Bronchial epithelial cell (primary cell): ENCODE data around the gene TMEM252. TPM values are rescaled to one million over a fixed set of nuclear protein-coding genes. Genes with fewer than 3 reads are reported as not detected.
A peak's percentile ranks its signal among the peaks of the same experiment; 100 is the strongest.

Experiments
- DNase-seq: peaks from one replicate; pipeline ENCODE4 v3.0.0-alpha.2; 2010; ENCODE audit warnings: low read depth
- FAIRE-seq: peaks from 2 replicates; lab custom pipeline; 2011; peaks lifted over from hg19 to GRCh38; lab: Jason Lieb, UNC
- H3K27me3 ChIP-seq: 2 replicates; pipeline ENCODE4 v1.5.1; 2011; ENCODE audit warnings: low read length; ENCODE audit not compliant: control insufficient read depth, insufficient read depth
- H3K36me3 ChIP-seq: 2 replicates; pipeline ENCODE4 v1.5.1; 2011; ENCODE audit warnings: low read length; ENCODE audit not compliant: control insufficient read depth, insufficient read depth
- H3K4me3 ChIP-seq: 2 replicates; pipeline ENCODE4 v1.5.1; 2011; ENCODE audit warnings: mild to moderate bottlenecking, low read depth, low read length, control low read depth
- CTCF ChIP-seq: IDR thresholded peaks from 2 replicates; pipeline ENCODE4 v1.5.1; 2011; ENCODE audit warnings: mild to moderate bottlenecking, moderate library complexity, low read length, control low read depth, inconsistent platforms; ENCODE audit not compliant: insufficient read depth, severe bottlenecking
- total RNA-seq: library from RNA; depleted of rRNA; stranded (reverse); fragments of >200 nt; gene quantifications from 2 replicates; pipeline ENCODE4 v1.2.1, GENCODE V29; 2014

The TMEM252 gene
- total RNA-seq, 1 donor from 2014 or later: not detected

- FAIRE-seq (no peak), DNase-seq (no peak)
- TF ChIP-seq CTCF: no peak
- Histone ChIP-seq H3K4me3 (no peak overlapping the region), H3K36me3 (no peaks in the 10 kb centered on the region), H3K27me3 (no peaks in the 10 kb centered on the region)
These were observed 17.2 kb downstream of the TMEM252 start for GRCh38 chr9:68523367-68523936.

- no peak for TF ChIP-seq CTCF
- Histone ChIP-seq H3K4me3 (no peak overlapping the region), H3K27me3 (no peaks in the 10 kb centered on the region), H3K36me3 (no peaks in the 10 kb centered on the region)
- DNase-seq: no peak
- FAIRE-seq: no peak
These were observed 17.7 kb downstream of the TMEM252 start for GRCh38 chr9:68522954-68523353.

- FAIRE-seq (no peak), DNase-seq (no peak)
- H3K4me3 ChIP-seq: no peak overlapping the region
- H3K36me3 ChIP-seq: no peaks in the 10 kb centered on the region
- no peak for TF ChIP-seq CTCF
- no peaks in the 10 kb centered on the region for H3K27me3 ChIP-seq
These were observed 18.6 kb downstream of the TMEM252 start for GRCh38 chr9:68522131-68522530.

- H3K36me3 ChIP-seq: no peaks in the 10 kb centered on the region
- no peak overlapping the region for H3K4me3 ChIP-seq
- TF ChIP-seq CTCF: no peak
- DNase-seq (peak; percentile 68), FAIRE-seq (peak; percentile 13)
- no peaks in the 10 kb centered on the region for H3K27me3 ChIP-seq
These were observed 25.2 kb downstream of the TMEM252 start for GRCh38 chr9:68515326-68516017.

- DNase-seq (no peak), FAIRE-seq (no peak)
- TF ChIP-seq CTCF: no peak
These were observed 26.7 kb downstream of the TMEM252 start for GRCh38 chr9:68513981-68514380.

More at GRCh38 chr9:68513981-68514380, 26.7 kb downstream of the TMEM252 start:
- no peak overlapping the region for H3K4me3 ChIP-seq
- H3K27me3 ChIP-seq: no peaks in the 10 kb centered on the region
- no peaks in the 10 kb centered on the region for H3K36me3 ChIP-seq
